HepG2 (cell line): Measurements from ENCODE around the gene PPP1R7. TPM values are rescaled to one million over a fixed set of nuclear protein-coding genes. Genes with fewer than 3 reads are reported as not detected.

Experiments used
- ARID5B ChIP-seq: IDR thresholded peaks from 2 replicates; pipeline ENCODE4 v1.4.0; 2020; ENCODE audit warnings: mild to moderate bottlenecking, missing genetic modification reagents
- BATF2 ChIP-seq: sonication (generic); formaldehyde crosslinking; IDR thresholded peaks from 2 replicates; pipeline ENCODE4 v1.8.0; 2022; ENCODE audit warnings: mild to moderate bottlenecking, missing genetic modification reagents, moderate library complexity
- HDAC1 ChIP-seq: sonication (generic); formaldehyde crosslinking; IDR thresholded peaks from 2 replicates; pipeline ENCODE4 v1.5.1; 2020; ENCODE audit warnings: mild to moderate bottlenecking, missing genetic modification reagents
- HNRNPLL ChIP-seq: fragments of 200-400 bp; formaldehyde crosslinking; IDR thresholded peaks from 2 replicates; pipeline ENCODE4 v1.6.1; 2017; ENCODE audit warnings: mild to moderate bottlenecking, low read depth, low read length; ENCODE audit not compliant: poor library complexity, severe bottlenecking
- MEF2D ChIP-seq: sonication (generic); formaldehyde crosslinking; IDR thresholded peaks from 2 replicates; pipeline ENCODE4 v1.5.1; 2020; ENCODE audit warnings: mild to moderate bottlenecking, missing genetic modification reagents
- PBX2 ChIP-seq: IDR thresholded peaks from 2 replicates; pipeline ENCODE4 v1.6.1; 2016; ENCODE audit warnings: control low read depth
- RBFOX2 ChIP-seq: fragments of 200-400 bp; formaldehyde crosslinking; IDR thresholded peaks from 2 replicates; pipeline ENCODE4 v1.6.1; 2017; ENCODE audit warnings: low read depth, mild to moderate bottlenecking, low read length
- ZBTB20 ChIP-seq: sonication (generic); formaldehyde crosslinking; IDR thresholded peaks from 2 replicates; pipeline ENCODE4 v1.8.1; 2023; ENCODE audit warnings: missing genetic modification reagents, low read depth, mild to moderate bottlenecking, borderline replicate concordance
- ZBTB25 ChIP-seq: IDR thresholded peaks from 2 replicates; pipeline ENCODE4 v1.6.1; 2018; ENCODE audit warnings: missing genetic modification reagents
- ZMAT5 ChIP-seq: sonication (generic); formaldehyde crosslinking; IDR thresholded peaks from 2 replicates; pipeline ENCODE4 v1.5.0; 2020; ENCODE audit warnings: mild to moderate bottlenecking, low read depth, missing genetic modification reagents, borderline replicate concordance
- ZMYM2 ChIP-seq: sonication (generic); formaldehyde crosslinking; IDR thresholded peaks from 2 replicates; pipeline ENCODE4 v1.8.0; 2022; ENCODE audit warnings: mild to moderate bottlenecking, missing genetic modification reagents
- ZNF331 ChIP-seq: sonication (generic); formaldehyde crosslinking; IDR thresholded peaks from 2 replicates; pipeline ENCODE4 v1.4.0; 2020; ENCODE audit warnings: missing genetic modification reagents
- ZNF383 ChIP-seq: sonication (generic); formaldehyde crosslinking; IDR thresholded peaks from 2 replicates; pipeline ENCODE4 v1.4.0; 2020; ENCODE audit warnings: missing genetic modification reagents, mild to moderate bottlenecking, borderline replicate concordance
- ZNF468 ChIP-seq: sonication (generic); formaldehyde crosslinking; IDR thresholded peaks from 2 replicates; pipeline ENCODE4 v1.8.0; 2022; ENCODE audit warnings: mild to moderate bottlenecking, moderate library complexity, missing genetic modification reagents
- ZNF598 ChIP-seq: sonication (generic); formaldehyde crosslinking; IDR thresholded peaks from 2 replicates; pipeline ENCODE4 v1.5.1; 2020; ENCODE audit warnings: mild to moderate bottlenecking, missing genetic modification reagents, borderline replicate concordance
- ZNF614 ChIP-seq: IDR thresholded peaks from 2 replicates; pipeline ENCODE4 v1.6.1; 2018; ENCODE audit warnings: missing biosample characterization, missing genetic modification reagents, inconsistent platforms, borderline replicate concordance
- ZNF670 ChIP-seq: sonication (generic); formaldehyde crosslinking; IDR thresholded peaks from 2 replicates; pipeline ENCODE4 v1.8.0; 2022; ENCODE audit warnings: mild to moderate bottlenecking, missing genetic modification reagents, borderline replicate concordance
- ZNF710 ChIP-seq: sonication (generic); formaldehyde crosslinking; IDR thresholded peaks from 2 replicates; pipeline ENCODE4 v1.5.0; 2020; ENCODE audit warnings: mild to moderate bottlenecking, missing genetic modification reagents, borderline replicate concordance
- polyA plus RNA-seq, 8 experiments: library from polyadenylated mRNA; depleted of rRNA in 3 of 8; stranded (reverse) in 7 of 8; unstranded in 1 of 8; fragments of >200 nt; fragmentation: Illumina TruSeq in 4 of 8; extraction: Trizol in 4 of 8; gene quantifications; 2 replicates each; pipeline versions ENCODE4 v1.2.1 to v1.2.3, GENCODE V29; 2011 to 2016; ENCODE audit warnings: low read depth in 4 of 8, missing spikeins in 1 of 8, mixed read lengths in 1 of 8; ENCODE audit not compliant: insufficient read depth in 1 of 8
- total RNA-seq, 5 experiments: library from RNA; depleted of rRNA; stranded (reverse); fragments of >200 nt; fragmentation: Illumina TruSeq; extraction: Trizol; gene quantifications; 2 replicates each; pipeline ENCODE4 v1.2.3, GENCODE V29; 2016; ENCODE audit warnings: low read depth in 1 of 5

PPP1R7 gene
- total and polyA plus RNA-seq, 2 of the 13 experiments (the other 11 are each of a cell fraction or from before 2014, with no cell fraction given), result 33.3 to 67.9 TPM

- TF ChIP-seq ZNF331 (0 out of 2 replicates have a peak, but pooled peaks have one; percentile 6), ZMYM2 (CRISPR knock-in tag) (0 out of 2 replicates have a peak, but pooled peaks have one; percentile 65), RBFOX2 (peak; percentile 90), PBX2 (CRISPR knock-in tag) (no peak), ZNF614 (CRISPR knock-in tag) (peak; percentile 75; the same call in 1 of the 2 replicates), ZNF598 (0 out of 2 replicates have a peak, but pooled peaks have one; percentile 4), ZBTB20 (CRISPR knock-in tag) (peak; percentile 9; the same call in 1 of the 2 replicates), ZBTB25 (CRISPR knock-in tag) (peak; percentile 39; the same call in 1 of the 2 replicates), BATF2 (CRISPR knock-in tag) (peak; percentile 67; the same call in 1 of the 2 replicates), ZNF710 (peak; percentile 38; the same call in 1 of the 2 replicates), ARID5B (CRISPR knock-in tag) (peak; percentile 6; the same call in 1 of the 2 replicates), MEF2D (CRISPR knock-in tag) (0 out of 2 replicates have a peak, but pooled peaks have one; percentile 32), HDAC1 (CRISPR knock-in tag) (peak; percentile 70), ZNF468 (0 out of 2 replicates have a peak, but pooled peaks have one; percentile 11), ZNF670 (CRISPR knock-in tag) (peak; percentile 73; the same call in 1 of the 2 replicates), ZNF383 (no peak), ZMAT5 (CRISPR knock-in tag) (no peak), HNRNPLL (peak; percentile 44)
Observed at GRCh38 chr2:241149925-241150659, at the start of gene PPP1R7 (continued).
